Measurements from ENCODE around the gene TP73. TPM values are rescaled to one million over a fixed set of nuclear protein-coding genes. Genes with fewer than 3 reads are reported as not detected.
A peak's percentile ranks its signal among the peaks of the same experiment; 100 is the strongest.

TP73 gene
- total RNA-seq, 1 donor from 2014 or later, result 0.05 TPM

GRCh38 chr1:3770047-3770765 lies 117.9 kb downstream of the TP73 start:
- Mint-ChIP-seq H3K36me3 (ENCODE audit: low read depth) (no peaks in the 10 kb centered on the region), H3K4me1 (ENCODE audit: low read depth) (peaks cover 3% of the 10 kb centered on the region), H3K27me3 (ENCODE audit: low read depth) (peaks cover 13% of the 10 kb centered on the region), H3K4me3 (ENCODE audit: unreplicated experiment) (peak overlapping the region; percentile 35), H3K27ac (ENCODE audit: unreplicated experiment) (no peak overlapping the region), H3K9me3 (ENCODE audit: low read depth) (no peaks in the 10 kb centered on the region)
- DNase-seq (ENCODE audit: low spot score), result no peak
- TF ChIP-seq CTCF (IDR thresholded peaks at IDR 0.05), result no peak

- DNase-seq (ENCODE audit: low spot score), result no peak
- no peaks in the 10 kb centered on the region for H3K9me3 Mint-ChIP-seq (ENCODE audit: low read depth)
Measured at GRCh38 chr1:3771108-3772026, 119.1 kb downstream of the TP73 start.

GRCh38 chr1:3772027-3772714 lies 119.9 kb downstream of the TP73 start:
- no peak overlapping the region for H3K27ac Mint-ChIP-seq (ENCODE audit: unreplicated experiment)
- H3K36me3 Mint-ChIP-seq (ENCODE audit: low read depth), result no peaks in the 10 kb centered on the region
- no peak for DNase-seq (ENCODE audit: low spot score)
- no peak for TF ChIP-seq CTCF (IDR thresholded peaks at IDR 0.05)
- peaks cover 6% of the 10 kb centered on the region for H3K27me3 Mint-ChIP-seq (ENCODE audit: low read depth)
- H3K4me1 Mint-ChIP-seq (ENCODE audit: low read depth), result peaks cover 11% of the 10 kb centered on the region
- H3K4me3 Mint-ChIP-seq (ENCODE audit: unreplicated experiment), result peak overlapping the region; percentile 56
- H3K9me3 Mint-ChIP-seq (ENCODE audit: low read depth), result no peaks in the 10 kb centered on the region

More at GRCh38 chr1:3771108-3772026, 119.1 kb downstream of the TP73 start:
- Mint-ChIP-seq H3K36me3 (ENCODE audit: low read depth) (no peaks in the 10 kb centered on the region), H3K4me1 (ENCODE audit: low read depth) (peaks cover 11% of the 10 kb centered on the region), H3K4me3 (ENCODE audit: unreplicated experiment) (peak overlapping the region; percentile 56), H3K27ac (ENCODE audit: unreplicated experiment) (no peak overlapping the region), H3K27me3 (ENCODE audit: low read depth) (peaks cover 8% of the 10 kb centered on the region)
- no peak for TF ChIP-seq CTCF (IDR thresholded peaks at IDR 0.05)

GRCh38 chr1:3772715-3773571 lies 120.6 kb downstream of the TP73 start, which contains the start of gene SMIM1:
TSS of gene SMIM1 (plus strand) at chr1:3772749. CDS start at chr1:3775374, 2,625 bp downstream.
- no peak for TF ChIP-seq CTCF (IDR thresholded peaks at IDR 0.05)
- H3K27ac Mint-ChIP-seq (ENCODE audit: unreplicated experiment), result no peak within 1 kb of the TSS
- H3K9me3 Mint-ChIP-seq (ENCODE audit: low read depth), result no peaks in the 10 kb centered on the region
- peak within 1 kb of the TSS; percentile 56 for H3K4me3 Mint-ChIP-seq (ENCODE audit: unreplicated experiment)
- peaks cover 11% of the 10 kb centered on the region for H3K4me1 Mint-ChIP-seq (ENCODE audit: low read depth)
- DNase-seq (ENCODE audit: low spot score), result no peak
- no peaks in the 10 kb centered on the region for H3K36me3 Mint-ChIP-seq (ENCODE audit: low read depth)
- H3K27me3 Mint-ChIP-seq (ENCODE audit: low read depth), result no peaks in the 10 kb centered on the region
